D341Med (cell line): ENCODE measurements around the gene EXOC4.
"Not testable (repeated sequence)": the region's sequence is repeated elsewhere in the genome, so short reads cannot be mapped to it uniquely, and the experiment has no call there.

Experiments used
- DNase-seq: peaks from one replicate; pipeline ENCODE4 v3.0.0; 2012; ENCODE audit warnings: low spot score

The EXOC4 gene

DNA sequence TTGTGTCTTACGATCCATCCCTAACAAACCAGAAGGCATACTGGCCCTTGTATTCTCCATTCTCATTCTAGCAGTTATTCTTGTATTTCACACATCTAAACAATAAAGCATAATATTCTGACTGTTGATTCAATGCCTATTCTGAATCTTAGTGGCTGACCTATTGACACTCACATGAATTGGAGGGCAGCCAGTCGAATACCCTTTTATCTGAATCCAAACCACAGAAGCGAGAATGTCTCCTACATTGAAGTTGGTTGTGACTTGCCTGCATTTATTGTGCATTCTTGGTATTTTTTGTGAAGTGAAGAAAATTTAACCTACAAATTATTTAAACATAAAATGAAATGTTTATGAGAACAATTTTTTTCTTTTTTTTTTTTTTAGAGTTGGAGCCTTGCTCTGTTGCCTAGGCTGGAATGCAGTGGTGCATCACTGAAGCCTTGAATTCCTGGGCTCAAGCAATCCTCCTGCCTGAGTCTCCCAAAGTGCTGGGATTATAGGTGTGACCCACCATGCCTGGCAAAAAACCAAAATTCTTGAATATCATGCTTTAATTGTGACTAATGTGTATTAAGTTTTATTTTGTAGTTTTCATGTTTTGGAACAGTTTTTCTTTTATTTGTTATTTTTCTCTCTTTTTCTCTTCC lies 22.7 kb downstream of the EXOC4 start:
- DNase-seq, result no peak

- DNase-seq, result not testable (repeated sequence)
Measured at GRCh38 chr7:133278975-133279374, 26.1 kb downstream of the EXOC4 start.

DNA sequence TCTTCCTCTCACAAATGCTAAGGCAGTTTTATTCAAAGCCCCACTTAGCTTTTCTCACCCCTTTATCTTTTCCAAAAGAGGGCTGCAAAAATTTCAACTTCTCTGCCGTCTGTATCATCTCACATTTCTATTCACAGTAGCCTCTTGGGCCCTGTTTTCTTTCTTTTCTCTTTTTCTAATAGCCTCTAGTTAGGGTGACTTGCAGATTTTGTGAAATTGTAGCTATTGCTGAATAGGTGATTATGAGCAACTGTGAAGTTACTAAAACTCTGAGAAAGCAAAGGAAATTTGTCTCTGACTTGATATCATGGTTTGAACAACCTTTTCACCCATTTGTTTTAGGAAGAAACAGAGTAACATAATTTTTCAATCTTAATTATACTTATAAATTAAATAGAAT lies 29.2 kb downstream of the EXOC4 start:
- no peak for DNase-seq

DNA sequence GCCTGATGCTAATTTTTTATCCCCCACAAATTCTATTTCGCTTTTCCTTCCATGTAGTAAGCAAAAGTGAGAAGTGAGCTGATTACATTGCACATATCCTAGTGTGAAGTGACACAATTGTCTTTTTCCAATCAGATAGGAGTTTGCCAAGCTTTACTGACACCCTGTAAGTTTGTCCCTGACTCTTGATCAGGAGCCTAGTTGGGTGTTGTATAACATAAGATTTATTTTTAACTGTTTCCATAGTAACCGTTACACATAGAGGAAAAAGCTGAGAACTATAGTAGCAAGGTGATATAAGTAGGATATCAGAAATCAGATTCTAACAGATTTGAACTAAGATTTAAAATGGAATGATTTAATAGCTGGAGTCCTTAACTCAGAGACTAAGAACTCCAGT lies 31.2 kb downstream of the EXOC4 start:
- no peak for DNase-seq

- no peak for DNase-seq
Measured at GRCh38 chr7:133288970-133289369, 36.1 kb downstream of the EXOC4 start.

DNA sequence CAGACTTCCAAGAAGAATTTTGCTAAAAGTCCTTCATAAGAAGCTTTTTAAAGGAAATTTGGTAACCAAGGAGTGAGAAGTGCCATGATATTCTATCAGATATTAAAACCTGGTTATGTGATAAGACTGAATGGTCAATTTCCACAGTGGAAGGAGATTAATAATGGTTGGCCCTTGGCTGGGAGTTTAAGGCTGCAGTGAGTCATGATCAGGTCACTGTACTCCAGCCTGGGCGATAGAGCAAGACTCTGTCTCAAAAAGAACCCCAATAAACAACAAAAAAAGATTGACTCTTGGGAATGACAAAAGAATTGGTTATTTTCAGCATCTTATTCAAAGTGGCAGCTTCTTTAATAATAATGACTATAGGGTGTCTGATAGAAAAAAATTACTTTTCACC lies 37.2 kb downstream of the EXOC4 start:
- DNase-seq, result no peak

- DNase-seq, result no peak
Measured at GRCh38 chr7:133290676-133291333, 37.9 kb downstream of the EXOC4 start.

DNA sequence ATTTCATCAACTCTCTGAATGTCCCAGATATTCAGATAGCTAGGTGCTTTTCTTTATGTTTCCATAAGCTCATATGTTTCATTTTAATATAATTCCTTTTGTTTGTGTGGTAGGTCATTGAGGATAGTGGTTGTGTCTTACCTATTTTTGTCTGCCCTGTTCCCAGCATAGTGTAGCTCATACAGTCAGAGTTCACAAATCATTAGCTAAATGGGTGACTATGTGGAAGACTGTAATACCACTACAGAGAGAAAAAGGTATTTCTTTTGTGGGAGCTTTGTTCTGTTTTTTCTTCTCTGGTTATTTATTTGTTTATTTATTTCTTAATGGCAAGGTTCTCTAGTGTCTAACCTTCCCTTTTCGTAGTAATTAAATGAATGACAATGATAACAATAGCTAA lies 39.8 kb downstream of the EXOC4 start:
- no peak for DNase-seq

DNA sequence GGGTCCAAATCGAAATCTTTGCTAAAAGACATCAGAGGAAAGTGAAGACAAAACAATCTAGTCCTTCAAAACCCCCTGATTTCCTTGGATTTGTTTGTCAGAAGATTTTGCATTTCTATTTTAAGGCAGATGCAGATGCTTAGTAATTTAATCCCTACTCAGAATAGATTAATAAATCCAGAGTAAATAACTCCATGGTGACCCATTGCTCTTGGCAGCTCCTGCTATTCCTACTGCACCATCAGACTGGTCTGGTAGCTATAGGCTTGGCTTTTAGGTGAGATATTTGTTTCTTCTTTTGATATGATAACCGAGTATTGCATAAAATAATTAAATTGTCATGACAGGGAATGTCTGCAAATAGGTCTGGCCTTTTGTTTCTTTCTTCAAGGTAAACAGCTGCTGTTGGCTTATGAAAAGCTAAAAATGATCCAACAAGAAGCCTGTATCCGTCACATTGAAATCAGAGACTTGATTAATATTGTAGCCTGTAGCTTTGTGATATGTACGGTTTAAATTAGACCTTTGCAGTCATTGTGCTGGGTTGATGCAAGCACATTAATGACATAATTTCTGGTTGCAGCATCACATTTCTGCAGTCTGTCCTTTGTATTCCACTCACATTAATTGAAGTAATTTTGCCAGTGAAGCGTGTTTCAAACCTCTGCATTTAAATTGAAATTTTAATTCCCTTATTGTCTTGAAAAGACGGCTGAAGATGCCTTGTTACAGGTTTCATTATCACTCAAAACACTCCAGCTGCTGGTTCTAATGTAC lies 40.7 kb downstream of the EXOC4 start:
- peak; percentile 51 for DNase-seq

DNA sequence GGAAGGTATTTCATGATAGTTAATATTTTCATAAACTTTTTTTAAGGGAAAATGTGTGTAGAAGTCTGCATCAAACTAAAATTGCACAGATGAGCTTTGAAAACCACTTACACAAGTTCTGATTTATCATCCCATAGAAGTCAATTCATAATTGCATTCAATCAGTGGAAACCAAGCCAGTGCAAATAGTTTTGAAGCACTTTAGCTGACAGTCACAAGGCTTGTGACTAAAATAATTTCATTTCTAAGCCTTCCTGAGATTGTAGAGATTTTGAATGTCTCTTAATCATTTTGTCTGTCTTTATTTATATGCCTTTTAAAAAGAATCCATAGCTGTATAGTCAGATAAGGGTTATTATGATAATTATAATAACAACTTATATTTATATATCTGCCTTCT lies 41.4 kb downstream of the EXOC4 start:
- DNase-seq, result no peak

DNA sequence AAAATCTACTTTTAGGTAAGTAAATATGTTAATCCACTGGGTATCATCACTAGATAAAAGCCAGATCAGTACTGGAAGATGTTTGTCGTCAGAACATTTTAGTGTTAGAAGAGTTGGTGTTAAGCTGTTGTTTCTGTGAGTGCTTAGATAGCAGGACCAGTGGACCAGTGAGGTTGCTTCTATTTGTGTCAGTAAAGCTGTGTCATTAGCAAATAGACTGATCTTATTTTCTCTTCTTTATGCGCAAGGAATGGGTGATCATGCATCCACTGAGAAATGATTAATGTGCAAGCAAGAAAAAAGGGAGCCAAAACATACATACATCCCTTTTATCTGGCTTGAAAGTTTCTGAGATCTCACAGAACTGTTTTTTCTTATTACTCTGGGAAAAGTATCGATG lies 42.6 kb downstream of the EXOC4 start:
- no peak for DNase-seq

DNA sequence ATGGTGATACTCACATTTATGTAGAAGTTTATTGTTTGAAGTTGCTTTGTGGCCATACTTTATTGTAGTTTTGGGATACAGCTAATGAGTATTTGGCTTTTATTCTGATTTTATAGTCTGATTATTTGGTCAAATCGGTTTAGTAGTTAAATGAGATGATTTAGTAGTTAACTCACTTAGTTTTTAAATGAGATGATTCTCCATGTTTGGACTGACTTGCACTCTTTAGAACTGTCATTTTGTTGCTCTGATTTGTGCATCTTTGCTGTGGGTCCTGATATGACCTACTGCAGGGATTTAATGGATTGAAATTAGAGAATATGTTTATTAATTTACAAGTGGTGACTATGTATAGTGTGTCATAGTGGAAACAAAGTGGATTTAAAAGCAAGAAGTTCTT lies 44.2 kb downstream of the EXOC4 start:
- no peak for DNase-seq

DNA sequence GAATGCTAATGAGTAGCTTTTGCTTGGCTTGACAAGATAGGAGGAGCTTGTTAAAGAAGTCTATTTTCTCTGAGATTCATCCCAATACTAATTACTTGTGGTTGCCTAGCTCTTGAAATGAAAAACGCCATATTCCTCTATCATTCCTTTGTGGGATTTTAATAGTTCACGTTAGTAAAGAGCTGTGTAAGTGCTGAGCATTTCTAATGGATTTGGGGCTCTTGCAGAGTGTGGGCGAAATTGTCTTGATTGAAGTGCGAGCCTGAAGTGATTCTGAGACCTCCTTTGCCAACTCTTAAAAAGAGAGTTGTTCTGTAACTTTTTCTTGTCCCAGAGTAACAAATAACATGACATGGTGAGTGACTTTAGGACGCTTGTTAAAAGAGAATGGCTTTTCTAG lies 45.2 kb downstream of the EXOC4 start:
- no peak for DNase-seq

DNA sequence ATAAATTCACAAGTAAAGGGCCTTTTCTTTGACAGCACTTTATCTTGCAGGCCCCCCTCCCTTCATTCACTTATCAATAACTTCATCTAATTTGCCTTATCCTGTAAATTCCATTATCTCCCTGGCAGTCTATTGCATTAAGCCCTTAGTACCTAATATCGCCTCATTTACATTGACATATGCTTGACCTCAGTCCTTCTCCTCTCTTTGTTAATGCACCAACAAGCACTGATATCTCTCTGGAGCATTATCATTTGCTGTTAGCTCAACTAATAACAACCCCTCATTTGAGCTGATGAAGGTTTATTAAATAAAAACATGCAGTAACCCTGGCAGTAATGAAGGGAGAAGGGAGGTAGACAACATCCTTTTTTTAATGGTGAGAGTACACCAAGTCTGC lies 46.8 kb downstream of the EXOC4 start:
- no peak for DNase-seq

- no peak for DNase-seq
Measured at GRCh38 chr7:133300088-133300487, 47.2 kb downstream of the EXOC4 start.

DNA sequence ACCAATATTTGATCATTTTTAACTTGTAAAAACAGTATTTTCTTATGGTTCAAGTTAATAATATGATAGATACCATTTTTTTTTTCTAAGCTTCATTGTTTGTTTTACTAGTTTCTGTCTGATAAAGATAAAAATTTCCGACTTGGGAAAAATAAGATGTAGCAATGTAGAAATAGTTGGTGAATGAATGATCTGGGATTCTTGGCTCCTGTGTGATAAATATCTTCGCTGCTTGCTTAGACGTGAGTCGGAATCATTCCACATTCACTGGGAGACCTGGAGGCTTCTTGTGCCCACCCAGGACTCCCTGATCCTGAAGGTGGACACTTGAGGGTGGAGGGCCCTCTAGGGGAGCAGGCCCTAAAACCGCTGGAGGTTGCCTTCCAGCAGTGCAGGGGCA lies 47.9 kb downstream of the EXOC4 start:
- DNase-seq, result no peak

- no peak for DNase-seq
Measured at GRCh38 chr7:133301444-133301843, 48.6 kb downstream of the EXOC4 start.

GRCh38 chr7:133303372-133303771 lies 50.5 kb downstream of the EXOC4 start:
- no peak for DNase-seq

GRCh38 chr7:133303931-133304330 lies 51.1 kb downstream of the EXOC4 start:
- no peak for DNase-seq

GRCh38 chr7:133309333-133309732 lies 56.5 kb downstream of the EXOC4 start:
- no peak for DNase-seq

- DNase-seq, result no peak
Measured at GRCh38 chr7:133310232-133310862, 57.5 kb downstream of the EXOC4 start.

DNA sequence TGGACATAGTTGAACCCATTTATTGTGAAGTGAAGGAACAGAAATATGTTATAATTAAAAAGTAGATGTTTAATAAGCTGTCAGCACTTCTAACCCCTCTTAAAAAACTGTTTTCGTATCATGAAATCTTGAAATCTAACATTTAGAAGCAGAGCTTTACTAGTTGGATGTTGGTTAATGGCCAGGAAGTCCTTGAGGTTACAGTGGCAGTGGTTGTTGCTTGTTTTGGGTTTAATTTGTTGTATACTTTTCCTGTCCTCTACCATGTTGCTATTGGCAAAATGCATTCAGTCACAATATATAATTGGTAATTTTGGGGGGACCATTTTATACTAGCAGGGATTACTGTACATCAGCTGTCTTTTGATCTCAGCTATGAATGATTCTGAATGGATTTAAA lies 60.7 kb downstream of the EXOC4 start:
- no peak for DNase-seq

DNA sequence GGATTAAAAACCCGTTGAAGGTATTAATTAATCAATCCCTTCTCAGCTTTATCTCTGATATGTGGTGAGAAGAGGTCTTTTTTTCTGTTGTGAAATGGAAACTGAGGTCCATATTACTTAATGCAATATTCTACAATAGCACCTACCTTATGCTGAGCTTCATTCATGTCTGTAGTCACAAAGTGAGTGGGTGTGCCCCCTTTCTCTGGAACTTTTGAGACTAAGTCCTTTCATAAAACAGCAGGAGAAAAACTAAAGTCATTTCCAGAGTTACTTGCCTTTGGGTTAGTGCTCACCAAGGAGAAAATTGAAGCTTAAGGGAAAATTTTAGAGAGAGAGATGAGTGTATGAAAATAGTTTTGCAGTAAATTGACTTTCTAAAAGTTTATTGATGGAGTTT lies 61.2 kb downstream of the EXOC4 start:
- no peak for DNase-seq
